AML-193 (cell line): ENCODE measurements around the gene FOXD4.
"Not testable (repeated sequence)": the region's sequence is repeated elsewhere in the genome, so short reads cannot be mapped to it uniquely, and the experiment has no call there.

Source experiments
- DNase-seq, 2 experiments: peaks; one replicate each; lab custom pipeline; 2025; lab: John Stamatoyannopoulos, UW

FOXD4 gene

DNA sequence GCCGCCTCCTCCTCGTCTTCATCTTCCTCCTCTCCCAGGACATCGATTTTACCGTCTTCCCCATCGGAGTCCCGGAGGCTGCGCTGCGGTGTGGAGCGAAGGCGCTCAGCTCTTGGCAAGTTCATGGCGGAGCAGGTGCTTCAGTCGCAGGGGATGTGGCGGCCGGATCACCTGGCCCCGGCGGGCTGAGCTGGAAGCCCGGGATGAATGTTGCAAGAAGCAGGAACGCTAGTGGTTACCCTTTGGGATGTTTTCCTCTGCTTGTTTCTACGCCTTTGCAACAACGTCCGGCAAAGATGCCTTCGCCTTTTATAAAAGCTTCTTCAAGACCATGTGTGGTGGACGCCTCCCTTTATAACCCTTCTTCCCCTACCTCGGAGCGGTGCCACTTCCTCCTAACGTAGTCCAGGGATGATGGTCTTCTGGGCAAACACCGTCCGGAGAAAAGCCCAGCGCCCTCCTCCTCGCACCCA is at the start of gene FOXD4:
FOXD4 (minus strand) TSS at position 423 of the 473 bp plus-strand sequence; CDS start at position 125, 298 bp downstream.
- not testable (repeated sequence) for DNase-seq

DNA sequence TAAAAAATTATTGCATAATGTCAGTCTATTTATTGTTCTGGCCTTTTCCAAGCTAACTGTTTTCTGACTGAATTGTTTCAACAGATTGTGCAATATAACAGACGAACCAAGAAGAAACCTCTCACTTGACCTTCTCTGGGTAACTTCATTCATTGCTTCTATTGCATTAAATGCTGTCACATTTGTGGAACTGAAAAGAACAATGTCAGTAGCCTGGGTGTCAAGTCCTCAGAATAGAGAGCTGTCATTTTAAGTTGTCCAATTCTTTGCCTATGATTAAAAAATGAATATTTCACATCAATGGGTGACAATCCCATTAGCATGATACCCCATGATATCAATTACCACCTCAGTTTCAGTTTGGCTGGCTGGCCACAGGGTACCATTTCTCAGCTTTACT is 41.7 kb upstream of the FOXD4 start:
- peak in 1 of 2 experiments; percentile 3 for DNase-seq

DNA sequence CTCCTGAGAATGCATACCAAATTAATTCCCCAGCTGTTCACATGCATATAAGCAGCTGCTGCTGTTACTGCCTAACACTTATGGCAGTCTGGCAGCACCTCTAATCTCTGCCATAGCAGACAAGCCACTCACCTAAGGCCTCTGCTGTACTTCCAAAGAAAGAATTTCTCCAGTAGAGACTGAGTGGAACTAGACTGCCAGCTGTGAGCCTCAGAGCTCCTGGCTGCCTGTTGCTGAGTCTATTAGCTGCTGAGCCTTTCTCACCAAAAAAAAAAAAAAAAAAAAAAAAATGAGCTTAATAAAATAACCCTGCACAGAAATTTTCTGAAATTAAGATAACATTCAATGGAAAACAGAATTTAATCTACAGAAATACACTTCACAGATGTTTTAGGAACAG is 33.0 kb upstream of the FOXD4 start:
- not testable (repeated sequence) for DNase-seq

DNA sequence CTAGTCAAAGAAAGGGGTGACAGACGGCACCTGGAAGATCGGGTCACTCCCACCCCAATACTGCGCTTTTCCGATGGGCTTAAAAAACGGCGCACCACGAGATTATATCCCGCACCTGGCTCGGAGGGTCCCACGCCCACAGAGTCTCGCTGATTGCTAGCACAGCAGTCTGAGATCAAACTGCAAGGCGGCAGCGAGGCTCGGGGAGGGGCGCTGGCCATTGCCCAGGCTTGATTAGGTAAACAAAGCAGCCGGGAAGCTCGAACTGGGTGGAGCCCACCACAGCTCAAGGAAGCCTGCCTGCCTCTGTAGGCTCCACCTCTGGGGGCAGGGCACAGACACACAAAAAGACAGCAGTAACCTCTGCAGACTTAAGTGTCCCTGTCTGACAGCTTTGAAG is 21.7 kb upstream of the FOXD4 start:
- not testable (repeated sequence) for DNase-seq

DNA sequence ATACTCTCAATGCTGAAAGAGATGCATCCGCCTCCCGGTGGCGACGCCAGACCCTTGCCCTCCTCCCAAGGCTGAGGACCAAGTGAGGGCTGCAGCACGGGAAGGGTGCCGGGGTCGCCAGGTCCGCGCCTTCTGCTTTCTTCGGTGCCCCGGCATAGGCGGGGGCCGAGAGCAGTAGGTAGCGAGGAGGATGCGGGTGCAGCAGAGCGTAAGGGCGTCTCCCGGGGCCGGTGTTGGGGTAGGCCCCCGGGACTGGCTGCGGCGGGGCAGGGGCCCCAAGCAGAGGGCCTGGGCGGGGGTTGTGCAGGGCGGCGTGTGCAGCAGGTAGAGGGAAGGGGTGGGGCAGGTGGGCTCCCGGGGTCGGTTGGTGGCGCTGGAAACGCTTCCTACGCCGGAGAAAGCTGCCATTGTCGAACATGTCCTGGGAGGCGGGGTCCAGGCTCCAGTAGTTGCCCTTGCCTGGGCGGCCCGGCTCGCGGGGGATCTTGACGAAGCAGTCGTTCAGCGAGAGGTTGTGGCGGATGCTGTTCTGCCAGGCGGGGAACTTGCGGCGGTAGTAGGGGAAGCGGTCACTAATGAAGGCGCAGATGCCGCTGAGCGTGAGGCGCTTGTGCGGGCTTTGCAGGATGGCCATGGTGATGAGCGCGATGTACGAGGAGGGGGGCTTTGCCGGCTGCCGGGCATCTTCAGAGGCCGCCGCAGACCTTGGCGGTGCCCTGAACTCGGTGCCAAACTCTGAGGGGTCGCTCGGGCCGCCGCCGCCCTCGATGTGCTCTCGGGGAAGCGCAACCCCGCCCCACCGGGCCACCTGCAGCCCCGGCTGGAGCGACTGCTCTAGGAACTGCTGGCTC is 848 bp downstream of the FOXD4 start:
- not testable (repeated sequence) for DNase-seq

DNA sequence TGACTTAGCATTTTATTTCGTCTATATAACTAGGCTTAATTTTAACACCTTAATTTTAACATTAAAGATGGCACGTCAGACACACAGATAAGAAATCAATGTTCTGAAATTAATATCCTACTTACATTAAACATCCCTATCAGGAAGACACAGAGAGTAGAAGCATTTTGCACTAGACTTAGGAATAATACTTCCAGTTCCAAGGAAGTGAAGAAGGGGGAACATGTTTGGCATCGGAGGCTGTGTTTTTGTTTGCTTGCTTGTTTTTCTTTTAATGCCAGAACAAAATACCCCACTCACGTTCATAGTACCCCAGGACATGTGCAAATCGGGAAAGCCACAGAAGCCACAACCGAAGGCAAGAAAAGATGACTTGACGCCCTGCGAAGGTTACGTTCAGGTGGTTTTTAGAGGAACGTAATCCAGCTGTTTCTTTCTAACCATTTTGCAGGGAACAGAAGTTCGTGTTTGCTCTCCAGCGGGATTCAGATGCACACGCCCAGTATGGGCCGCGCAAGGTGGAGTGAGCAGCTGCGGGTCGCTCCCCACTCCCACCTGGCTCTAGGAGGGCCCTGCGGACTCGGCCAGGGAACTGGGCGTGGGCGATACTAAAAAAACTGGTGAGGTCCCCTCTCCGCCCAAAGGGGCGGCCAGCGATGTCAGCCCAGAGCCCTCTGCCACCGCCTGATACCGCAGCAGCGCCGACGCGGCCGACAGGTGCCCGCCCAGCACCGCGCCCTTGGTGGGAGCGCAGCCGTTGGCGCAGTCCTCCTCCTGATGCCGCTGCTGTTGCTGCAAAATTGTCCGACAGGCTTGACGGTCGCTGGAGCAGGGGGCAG is 1.8 kb downstream of the FOXD4 start:
- not testable (repeated sequence) for DNase-seq

DNA sequence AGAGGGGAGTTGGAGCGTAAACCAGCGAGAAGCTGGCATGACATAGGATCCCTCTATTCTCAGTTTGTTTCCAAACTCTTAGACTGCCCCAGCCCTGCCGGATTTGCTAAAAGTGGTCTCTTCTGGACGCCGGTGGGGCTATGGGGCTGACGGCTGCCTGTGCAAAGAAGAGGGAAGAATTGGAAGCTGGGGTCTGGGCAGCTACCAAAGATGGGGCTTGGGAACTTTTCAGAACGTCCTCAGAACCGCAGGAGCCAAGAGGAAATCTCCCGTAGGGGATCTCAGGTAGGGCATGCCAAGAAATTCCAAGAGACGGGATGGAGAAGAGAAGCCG is 3.1 kb downstream of the FOXD4 start:
- not testable (repeated sequence) for DNase-seq

DNA sequence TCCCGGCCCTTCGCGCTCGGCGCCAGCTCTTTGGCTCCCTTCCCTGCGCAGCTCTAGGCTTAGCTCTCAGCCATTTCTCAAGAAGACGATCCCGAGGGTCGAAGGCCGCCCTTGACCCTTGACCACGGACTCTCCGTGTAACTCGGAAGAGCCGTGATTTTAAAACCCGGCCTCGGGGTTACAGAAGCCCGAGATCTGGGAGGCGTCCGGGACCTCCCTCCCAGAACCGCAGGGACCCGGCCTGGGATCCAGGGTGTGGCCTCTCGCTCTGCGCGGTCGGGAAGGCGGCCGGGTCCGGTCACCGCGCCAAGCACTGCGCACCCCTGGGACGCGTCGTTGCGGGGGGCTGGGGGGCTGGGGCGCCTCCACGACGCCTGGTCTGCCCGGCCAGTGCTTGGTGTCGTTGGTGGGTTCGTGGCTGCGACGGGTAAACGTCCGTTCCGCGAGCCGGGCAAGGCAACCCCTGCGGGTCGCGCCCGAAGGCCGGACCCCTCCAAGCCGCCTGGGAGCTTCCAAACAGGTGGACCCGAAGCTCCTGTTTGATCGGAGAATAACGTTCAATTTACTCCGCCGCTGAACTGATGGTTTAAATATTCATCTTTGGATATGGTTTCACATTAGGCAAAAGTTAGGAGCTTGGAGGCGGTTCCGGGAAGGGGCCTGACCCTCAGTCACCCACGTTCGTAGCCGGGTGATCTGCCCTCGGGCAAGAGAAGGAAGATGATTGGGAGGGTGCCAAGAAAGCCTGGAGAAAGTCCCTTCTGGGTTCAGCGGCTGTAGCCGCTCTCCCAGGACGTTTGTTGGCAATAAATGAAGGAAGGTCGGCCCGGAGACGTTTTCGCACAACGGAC is 3.7 kb downstream of the FOXD4 start:
- not testable (repeated sequence) for DNase-seq

DNA sequence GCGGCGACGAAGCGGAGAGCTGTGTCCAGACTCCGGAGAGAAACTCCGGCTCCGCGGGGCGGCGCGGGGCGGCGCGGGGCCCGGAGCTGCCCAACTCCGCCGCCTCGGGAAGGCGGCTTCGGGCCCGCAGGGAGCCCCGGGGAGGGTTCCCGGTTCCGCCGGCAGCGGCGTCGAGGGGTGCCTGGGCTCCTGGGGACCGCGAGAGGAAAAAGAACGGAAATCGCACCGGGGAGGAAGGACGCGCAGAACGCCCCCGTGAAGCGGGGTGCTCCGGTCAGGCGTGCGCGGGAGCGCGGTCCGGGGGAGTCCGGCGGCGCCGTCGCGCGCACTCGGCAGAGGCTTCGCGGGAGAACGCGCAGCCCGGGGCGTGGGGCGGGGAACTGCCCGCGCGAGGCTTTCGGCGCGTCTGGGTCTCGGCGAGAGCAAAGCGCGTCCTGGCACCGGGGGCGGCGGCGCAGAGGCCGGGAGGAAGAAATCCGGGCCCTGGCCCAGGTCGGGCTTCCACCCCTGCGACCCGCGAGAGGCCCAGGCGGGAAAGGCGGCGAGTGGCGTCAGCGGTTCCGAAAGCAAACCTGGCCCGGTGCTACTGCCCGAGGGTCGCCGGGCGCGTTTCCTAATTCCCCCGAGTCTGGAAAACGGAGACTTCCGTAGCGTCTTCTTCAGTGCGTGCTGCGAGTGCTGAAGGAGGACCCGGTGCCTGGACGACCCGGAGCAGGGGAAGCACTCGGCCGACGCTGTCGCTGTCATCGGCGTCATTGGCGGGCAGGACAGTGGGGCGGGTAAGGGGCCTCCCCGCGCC is 4.5 kb downstream of the FOXD4 start:
- not testable (repeated sequence) for DNase-seq

DNA sequence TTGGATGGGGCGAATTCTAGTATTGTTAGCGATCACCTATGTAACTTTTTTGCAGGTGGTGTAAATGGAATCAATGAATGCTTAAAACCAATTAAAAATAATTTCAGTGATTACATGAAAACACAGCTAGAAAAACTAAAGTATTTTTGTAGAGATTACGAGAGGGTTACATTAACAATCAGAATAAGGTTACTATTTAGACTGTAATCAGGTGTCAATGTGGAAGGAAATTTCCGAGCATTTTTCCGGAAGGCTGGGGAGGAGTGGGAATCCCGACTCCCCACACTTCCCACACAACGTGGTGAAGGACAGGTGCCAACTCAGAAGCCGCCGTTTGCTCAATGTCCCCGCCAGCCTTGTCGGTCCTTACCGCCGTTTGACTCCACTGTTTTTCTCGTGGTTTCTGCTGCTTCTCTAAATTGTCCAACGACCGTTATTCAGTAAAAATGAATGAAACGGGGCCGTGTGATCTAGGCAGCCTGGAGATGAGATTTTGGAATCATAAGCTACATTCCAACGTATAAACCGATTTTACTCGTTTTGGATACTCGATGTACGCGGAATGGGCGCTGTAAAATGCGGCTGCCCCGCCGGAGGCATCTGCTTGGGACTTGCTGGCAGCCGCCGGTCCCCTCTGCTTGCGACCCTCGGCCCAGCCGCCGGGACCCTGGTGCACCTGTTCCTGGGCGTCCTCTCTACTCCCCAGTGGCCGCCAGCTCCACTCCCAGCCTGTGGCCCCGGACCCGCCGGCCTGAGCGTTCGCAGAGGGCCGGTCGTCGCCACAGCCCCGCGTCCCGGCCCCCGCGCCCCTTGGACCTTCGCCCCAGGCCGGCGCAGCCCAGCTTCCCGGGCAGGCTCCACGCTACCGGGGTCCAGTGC is 5.4 kb downstream of the FOXD4 start:
- not testable (repeated sequence) for DNase-seq

DNA sequence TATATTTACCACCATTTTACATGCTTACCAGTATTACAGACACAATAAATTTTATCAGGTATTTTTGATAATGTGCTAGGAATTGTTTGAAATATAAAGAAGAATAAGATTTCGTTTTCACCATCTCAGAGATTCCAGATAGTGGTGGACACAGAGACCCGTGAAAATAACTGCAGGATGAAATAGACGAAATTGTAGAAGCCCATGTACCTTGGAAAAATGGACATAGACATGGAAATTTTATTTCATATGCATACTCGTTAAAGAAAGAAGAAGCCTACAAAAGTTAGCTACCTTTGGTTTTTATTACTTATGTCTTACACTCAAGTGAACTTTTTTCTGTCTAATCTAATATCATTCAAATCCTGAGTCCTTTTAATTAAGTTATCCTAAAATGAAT is 7.5 kb downstream of the FOXD4 start:
- not testable (repeated sequence) for DNase-seq

DNA sequence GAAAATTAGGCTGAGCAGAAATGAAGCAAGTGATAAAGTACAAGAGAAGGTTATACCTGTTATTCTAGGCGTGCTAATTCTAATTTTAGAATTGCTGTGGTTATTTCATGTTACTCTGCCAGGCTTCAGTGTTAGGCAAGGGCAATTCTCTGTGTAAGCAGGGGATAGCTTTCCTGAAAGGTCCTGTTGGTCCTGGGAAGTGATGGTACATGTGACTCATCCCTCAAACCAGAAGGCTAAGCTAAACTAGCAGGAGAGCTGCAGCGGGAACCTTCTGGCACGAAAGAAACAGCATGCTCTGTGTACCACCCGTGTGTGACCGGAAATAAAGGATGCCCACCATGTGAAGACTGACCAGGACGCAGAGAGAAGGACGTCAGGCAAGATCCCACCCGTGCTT is 8.7 kb downstream of the FOXD4 start:
- not testable (repeated sequence) for DNase-seq

DNA sequence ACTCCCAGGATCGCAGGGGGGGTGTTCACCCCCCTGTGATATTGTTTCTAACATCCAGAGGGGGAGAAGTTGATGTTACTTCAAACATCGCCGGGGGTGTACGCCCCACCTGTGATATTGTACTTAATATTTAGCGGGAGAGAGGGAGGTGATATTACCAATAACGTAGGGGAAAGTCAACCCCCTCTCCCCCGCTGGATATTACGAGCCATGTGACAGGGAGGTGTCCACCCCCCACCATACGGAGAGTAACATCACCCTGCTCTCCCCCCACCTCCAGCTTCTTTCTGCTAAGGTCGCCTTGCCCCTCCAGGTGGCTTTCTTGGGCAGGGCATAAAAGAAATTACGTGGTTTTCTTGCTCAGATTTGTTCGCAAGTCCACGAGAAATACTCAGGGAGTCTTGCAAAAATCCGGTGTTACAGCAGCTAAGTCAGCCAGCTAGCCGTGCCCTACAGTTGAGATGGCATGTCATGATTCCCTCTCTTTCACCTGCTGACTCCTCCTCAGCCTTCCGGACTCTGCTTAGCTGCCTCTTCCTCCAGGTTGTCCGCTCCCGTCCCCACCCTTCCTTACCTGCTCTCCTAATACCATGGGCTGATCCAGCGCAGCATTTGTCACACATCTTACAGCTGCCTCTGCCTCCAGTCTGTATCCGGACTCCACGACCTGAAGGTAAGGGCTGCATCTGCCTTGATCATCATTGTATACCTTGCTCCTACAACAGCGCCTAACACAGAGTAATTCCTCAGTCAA is 9.3 kb downstream of the FOXD4 start:
- DNase-seq: not testable (repeated sequence)

DNA sequence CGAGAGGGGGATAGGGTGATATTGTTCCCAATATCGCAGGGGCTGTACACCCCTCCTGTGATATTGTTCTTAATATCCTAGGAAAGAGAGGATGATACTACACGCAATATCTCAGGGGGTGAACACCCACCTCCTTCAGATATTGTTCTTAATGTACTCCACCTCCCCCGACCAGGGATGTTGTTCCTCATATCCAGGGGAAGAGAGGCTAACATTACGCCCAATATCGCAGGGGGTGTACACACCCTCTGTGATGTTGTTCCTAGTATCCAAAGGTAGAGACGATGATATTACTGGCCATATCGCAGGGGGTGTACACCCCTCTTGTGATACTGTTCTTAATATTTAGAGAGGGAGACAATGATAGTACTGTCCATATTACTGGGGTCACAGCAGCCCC is 12.2 kb downstream of the FOXD4 start:
- DNase-seq: not testable (repeated sequence)

DNA sequence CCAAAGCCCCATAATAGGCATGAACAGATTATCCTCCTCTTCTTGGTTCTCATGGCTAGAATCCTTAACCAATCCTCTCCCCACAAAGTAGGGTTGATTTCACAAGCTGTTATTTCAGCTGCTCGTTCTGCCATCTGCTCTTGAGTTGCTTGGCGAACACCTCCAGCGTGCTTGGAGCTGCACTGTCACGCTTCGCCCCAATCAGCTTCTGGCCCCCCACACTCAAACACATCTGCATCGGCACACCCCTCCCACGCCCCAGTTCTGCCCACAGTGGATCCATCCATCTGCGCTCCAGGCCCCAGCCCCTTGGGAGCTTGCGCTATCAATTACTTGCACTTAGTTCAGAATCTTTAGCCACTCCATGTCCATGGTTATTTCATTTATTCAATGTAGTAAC is 17.8 kb downstream of the FOXD4 start:
- DNase-seq: not testable (repeated sequence)

DNA sequence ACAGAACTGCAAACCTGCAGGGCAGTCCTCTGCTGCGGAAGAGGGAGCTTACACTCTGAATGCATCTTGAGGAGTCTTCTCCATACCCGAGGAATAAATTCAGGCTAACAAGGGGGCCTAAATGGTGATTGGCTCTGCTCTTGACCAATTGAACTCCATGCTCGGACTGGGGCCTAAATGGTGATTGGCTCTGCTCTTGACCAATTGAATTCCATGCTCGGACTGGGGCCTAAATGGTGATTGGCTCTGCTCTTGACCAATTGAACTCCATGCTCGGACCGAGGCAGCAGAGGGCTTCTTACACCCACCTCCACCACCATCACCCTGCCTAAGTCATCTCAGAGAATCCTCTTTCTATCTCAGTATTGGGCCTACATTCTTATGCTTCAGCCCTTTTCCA is 18.4 kb downstream of the FOXD4 start:
- not testable (repeated sequence) for DNase-seq

DNA sequence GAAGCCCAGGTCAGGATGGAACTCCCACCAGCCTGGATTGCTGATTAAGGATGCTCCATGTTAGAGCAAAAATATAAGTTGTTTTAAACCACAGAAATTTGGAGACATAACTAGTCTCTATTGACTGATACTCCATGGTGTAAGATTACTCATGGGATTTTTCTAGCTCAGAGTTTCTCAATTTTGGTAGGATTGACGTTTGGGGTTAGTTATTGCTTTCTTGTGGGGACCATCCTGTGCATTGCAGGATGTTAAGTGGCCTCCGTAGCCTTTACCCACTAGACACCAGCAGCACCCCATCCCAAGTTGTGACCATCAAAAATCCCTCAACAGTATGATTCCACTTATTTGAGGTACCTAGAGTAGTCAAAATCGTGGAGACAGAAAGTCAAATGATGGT is 19.4 kb downstream of the FOXD4 start:
- not testable (repeated sequence) for DNase-seq

DNA sequence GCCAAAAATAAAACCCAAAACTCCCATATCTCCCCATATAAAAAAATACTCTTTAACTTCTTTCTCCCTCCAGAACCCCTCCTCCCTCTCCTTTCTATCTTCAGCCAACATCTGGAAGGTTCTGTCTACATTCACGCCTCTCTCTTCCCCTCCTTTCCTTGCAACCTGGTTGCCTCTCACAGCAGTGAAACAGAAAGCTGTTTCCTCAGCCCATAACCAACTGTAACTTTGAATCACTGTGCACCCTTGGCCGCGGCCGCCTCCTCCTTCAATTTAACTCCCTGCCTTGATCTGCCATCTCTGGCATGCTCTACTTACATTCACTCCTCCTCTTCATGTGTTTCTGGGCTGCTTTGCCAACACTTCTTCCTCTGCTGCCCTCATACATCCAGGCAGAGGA is 23.2 kb downstream of the FOXD4 start:
- DNase-seq: not testable (repeated sequence)

DNA sequence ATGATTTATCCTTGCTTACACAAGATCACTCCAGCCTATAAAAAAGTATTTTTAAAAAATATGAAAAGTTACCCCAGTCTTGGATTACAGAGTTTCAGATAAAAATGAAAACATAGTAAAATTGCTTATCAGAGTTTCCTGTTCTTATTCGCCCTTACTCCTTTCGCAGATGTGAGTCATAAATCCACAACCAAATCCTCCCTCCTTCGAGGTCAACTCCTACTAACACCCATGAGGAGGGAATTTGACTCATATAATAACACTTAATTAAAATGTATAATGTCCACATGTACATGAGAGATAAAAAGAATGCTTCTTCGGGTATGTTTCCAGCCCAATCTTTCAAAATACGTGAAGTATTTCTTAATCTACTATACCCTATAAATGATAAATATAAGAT is 23.9 kb downstream of the FOXD4 start:
- not testable (repeated sequence) for DNase-seq
